GM04504 (cell line): ENCODE results near the gene GNPTG.

Source experiments
- DNase-seq: peaks from one replicate; pipeline ENCODE4 v3.0.0-alpha.2; 2012; ENCODE audit warnings: low read depth

The GNPTG gene

DNA sequence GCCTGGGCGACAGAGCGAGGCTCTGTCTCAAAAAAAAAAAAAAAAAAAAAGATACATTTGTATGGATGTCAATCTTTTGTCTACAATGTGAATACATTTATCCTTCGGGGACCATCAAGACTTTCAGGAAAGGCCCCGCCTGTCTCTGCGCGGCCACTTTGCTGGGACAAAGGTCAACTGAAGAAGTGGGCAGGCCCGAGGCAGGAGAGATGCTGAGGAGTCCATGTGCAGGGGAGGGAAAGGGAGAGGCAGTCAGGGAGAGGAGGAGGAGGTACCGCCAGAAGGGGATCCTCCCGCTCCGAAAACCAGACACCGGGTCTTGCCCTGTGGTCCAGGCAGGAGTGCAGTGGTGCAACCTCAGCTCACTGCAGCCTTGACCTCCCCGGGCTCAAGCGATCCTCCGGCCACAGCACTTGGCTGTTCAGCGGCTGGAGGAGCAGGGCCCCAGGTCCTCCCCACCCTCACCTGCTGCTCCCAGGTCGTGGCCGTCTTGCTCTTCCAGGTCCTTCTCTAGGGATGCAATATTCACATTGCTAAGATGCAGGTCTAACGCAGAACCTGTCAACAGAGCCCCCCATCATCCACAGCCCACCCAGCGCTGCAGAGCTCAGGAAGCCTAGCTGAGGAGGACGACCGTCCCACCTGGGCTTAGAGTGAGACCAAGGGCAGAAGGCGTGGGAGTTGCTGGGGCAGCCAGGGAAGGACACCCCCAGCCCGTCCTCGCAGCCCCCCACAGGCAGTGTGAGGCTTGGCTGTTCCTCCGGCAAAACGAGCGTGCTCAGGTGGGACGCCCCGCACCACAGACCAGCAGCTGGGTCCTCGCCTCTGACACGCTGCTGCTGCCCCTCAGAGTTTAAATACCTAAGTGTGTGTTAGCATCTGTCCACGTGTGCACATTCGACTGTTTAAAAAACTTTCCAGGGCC is 19.6 kb downstream of the GNPTG start:
- DNase-seq, result no peak

DNA sequence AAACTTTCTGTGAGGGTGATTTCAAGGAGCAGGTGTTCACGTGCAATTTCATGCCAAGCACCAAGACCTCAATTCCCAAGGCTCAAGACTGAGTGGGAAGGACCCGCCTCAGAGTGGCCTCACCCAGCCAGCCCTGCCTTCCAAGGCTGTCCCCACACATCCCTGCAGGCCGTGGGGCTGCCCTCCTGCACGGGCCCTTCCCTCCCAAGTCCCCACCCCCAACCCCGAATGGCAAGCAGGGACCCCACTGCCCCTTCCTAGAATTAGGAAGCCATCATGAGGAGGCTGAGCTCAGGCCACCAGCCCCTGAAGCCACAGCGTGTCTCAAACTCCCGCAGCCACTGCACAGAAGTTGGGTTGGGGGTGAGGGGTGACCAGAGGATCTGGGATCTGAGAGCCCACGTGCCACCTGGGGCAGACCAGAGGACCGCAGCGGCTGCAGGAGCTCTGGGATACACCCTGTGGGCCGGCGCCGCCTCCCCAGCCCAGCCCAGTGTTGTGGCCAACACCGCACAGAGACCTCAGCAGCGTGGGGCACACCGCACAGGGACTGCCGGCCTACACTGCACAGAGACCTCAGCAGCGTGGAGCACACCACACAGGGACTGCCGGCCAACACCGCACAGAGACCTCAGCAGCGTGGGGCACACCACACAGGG is 20.7 kb downstream of the GNPTG start:
- no peak for DNase-seq

- DNase-seq, result no peak
Observed at GRCh38 chr16:1374418-1375297, 22.9 kb downstream of the GNPTG start.

DNA sequence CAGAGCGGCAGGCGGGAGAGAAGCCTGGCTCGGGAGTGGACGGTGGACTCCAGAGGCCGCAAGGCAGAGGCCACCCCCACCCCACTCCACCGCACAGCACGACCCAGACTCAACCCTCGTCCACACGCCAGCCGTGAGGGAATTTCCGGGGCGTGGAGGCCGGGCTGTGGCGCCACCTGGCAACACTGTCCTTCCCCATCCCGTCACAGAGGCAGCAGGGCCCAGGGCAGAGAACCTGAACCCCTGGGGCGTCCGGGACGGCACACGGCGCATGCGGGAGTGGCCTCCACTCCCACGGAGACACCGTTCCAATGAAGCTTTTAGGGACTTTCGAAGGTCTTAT is 23.5 kb downstream of the GNPTG start:
- no peak for DNase-seq

- DNase-seq, result no peak
Observed at GRCh38 chr16:1375741-1376410, 24.1 kb downstream of the GNPTG start.

DNA sequence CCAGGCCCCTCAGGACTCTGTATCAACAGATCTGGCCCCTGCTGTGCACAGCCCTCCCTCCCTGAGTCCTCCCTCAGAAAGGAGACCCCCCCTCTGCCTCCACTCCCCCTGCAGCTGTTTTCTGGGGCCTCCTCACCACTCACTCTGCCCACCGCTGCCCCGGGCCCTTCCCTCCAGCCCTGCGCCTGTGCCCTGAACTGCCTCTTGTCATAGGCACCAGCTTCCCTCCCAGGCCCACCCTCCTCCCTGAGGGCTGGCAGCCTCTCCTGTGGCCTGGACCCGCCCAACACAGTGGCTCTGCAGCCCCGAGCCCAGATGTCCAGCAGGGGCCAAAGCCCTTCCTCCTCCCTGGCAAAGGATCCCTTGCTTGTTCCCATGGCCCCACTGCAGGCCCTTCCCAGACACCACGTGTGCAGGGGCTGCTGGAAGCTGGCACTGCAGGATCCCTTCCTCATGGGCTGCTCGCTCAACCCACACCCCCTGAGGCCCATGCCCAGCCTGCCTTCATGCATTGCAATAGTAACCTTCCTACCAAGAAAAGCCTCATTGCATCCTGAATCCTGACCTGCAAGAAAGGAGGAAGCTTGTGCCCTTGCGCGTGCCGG is 25.8 kb downstream of the GNPTG start:
- DNase-seq, result no peak

DNA sequence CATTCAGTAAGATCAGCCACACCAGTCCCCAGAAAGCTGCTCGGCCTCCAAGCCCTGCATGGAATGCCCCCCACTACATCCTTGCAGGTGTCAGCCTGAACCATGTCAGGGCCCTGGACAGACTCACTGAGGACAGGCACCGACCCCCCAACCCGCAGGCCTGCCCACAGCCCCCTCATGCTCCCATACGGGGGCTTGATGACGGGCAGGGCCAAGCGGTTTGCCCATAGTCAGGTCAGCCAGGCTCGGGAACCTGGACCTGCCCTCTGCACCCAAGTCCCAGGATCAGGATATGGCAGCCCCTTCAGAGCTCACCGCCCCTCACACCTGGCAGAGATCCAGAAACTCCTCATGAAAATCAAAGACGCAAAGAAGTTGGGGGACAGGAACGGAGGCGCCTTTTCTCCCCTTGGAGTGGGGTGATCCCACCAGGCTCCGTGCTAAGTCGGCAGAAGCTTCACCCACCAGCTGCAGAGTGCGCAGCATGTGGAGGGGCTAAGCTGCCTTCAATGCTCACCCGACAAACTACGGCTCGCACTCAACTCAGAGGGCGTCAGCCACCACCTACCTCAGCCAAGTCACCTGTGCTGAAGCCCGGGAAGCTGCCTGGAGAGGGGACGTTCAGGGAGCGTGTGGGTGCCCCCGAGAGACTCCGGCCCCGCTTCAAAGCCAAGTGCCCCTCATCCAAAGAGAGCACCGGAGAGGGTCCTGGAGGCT is 26.5 kb downstream of the GNPTG start:
- no peak for DNase-seq

GRCh38 chr16:1378804-1379303 is 27.1 kb downstream of the GNPTG start:
- DNase-seq, result peak; percentile 64

GRCh38 chr16:1379304-1380076 is 27.8 kb downstream of the GNPTG start:
- peak; percentile 27 for DNase-seq

- DNase-seq, result no peak
Observed at GRCh38 chr16:1380195-1380594, 28.5 kb downstream of the GNPTG start.

DNA sequence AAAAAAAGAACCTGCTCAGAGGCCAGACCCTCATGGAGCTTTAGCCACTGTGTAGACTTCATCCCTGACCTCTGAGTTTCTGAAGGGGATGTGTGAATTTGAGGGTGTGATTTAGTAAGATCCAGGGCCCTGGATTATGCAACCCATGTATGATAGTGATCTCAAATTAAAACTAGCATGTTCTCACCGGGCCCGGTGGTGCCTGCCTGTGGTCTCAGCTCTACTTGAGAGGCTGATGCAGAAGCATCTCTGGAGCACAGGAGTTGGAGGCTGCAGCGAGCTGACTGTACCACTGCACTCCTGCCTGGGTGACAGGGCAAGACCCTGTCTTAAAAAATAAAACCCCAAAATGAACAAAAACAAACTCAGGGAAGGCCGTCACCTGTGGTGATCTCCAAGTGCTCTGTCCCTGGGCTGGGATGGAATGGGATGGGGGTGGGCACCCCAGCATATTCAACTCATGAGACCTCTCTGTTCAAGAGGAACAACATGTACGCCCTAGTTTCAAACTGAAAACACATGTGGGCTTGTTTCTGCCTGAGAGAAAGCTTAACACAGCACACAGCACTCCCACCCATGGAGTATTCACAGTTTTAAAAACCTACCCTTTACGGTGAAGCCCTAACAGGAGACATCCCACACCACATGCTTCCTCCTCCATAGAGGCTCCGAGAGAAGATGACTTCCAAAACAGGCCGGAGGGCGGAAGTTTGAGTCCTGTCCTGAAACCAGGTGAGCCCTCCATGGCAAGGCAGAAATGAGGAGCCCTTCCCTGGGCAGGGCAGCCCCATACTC is 30.1 kb downstream of the GNPTG start:
- no peak for DNase-seq

GRCh38 chr16:1383556-1383955 is 31.8 kb downstream of the GNPTG start:
- DNase-seq, result no peak

DNA sequence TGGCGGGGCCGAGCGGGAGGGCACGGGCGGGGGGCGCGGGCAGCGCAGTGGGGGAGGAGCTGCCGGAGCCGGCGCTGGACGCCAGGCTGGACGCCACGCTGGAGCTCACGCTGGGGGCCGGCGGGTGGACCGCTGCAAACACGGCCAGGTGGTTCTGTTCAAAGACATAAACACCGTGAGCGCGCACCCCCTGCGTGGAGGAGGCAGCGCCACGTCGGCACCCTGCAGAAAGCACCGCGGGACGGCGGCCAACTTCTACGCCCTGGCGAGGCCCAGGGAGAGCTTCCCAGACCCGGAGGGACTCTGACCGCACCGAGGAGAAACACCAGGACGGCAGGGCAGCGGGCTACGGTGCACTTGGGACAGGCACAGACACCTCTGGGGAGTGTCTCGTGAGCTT is 33.5 kb downstream of the GNPTG start:
- DNase-seq, result no peak

GRCh38 chr16:1387331-1387730 is 35.6 kb downstream of the GNPTG start:
- no peak for DNase-seq

DNA sequence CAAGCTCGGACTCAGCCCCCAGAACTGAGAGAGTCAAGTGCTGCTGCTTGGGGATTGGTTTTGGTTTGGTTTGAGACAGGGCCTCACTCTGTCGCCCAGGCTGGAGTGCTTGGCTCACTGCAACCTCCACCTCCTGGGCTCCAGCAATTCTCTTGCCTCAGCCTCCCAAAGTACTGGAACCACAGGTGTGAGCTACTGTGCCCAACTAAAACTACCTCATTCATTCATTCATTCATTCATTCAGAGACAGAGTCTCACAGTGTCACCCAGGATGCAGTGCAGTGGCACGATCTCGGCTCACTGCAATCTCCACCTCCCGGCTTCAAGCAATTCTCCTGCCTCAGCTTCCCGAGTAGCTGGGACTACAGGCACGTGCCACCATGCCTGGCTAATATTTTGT is 38.0 kb downstream of the GNPTG start:
- DNase-seq, result no peak

DNA sequence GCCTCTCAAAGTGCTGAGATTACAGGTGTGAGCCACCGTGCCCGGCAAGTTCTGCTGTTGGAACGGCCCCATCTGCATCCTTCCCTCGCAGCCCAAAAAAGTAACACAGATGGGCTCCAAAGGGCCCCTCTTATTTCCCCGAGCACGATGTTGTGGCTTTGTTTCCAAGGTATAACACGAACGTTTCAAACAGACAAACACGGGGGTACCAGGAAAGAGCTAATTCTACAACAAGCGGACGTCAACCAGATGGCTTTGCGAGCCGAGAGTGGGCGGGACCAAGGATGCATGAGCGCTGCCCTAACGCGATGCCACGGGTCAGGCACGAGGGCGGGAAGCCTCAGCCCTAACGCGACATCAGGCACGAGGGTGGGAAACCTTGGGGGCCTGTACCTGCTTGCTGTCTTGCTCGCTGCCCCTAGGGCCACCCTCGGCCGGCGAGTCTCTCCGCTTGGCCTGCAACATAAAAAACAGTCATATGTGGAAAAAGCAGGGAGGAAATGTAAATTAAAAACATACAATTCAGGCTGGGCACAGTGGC is 38.6 kb downstream of the GNPTG start:
- DNase-seq, result no peak

- DNase-seq, result no peak
Observed at GRCh38 chr16:1392826-1393225, 41.1 kb downstream of the GNPTG start.

DNA sequence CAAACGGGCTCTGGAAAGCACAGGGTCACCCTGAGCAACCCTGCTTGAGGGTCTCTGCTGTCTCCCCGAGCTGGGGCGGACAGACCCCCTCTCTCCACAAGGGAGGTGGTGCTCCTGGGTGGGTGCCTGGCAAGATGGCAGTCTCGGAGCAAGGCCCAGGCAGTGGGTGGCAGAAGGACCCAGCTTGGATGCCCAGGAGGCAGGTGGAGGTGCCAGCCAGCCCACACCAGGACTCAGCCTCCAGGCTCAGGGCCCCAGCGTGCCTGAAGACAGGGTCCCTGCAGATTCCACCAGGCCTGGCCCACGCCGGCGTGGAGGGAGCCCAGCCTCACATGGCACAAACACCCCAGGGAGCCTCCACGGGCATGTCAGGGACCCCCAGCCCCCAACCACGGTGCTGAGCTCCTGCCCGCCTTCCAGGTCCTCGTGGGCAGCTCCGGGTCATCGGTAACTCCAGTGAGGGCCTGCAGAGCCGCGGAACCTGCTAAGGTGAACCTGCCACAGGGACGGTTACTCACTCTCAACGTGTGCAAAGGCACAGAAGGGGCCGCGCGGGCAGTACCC is 42.0 kb downstream of the GNPTG start:
- no peak for DNase-seq
